ENCODE measurements around the gene MDFIC. TPM values are rescaled to one million over a fixed set of nuclear protein-coding genes. Genes with fewer than 3 reads are reported as not detected.

MDFIC gene
- polyA plus RNA-seq, 1 of the 3 experiments (the other 2 are of a cell fraction) = 2.8 TPM

- TF ChIP-seq REST (IDR thresholded peaks at IDR 0.05; ENCODE audit: low read depth, low read length) = no peak
- no peak for TF ChIP-seq NFIC (IDR thresholded peaks at IDR 0.05; ENCODE audit: borderline replicate concordance)
- no peak for TF ChIP-seq TEAD4 (IDR thresholded peaks at IDR 0.05; ENCODE audit: borderline replicate concordance, insufficient read depth)
- TF ChIP-seq FOXM1 (IDR thresholded peaks at IDR 0.05; ENCODE audit: low read depth) = no peak
- TF ChIP-seq RAD21 (IDR thresholded peaks at IDR 0.05; ENCODE audit: low read length) = no peak
- TF ChIP-seq, protein P1, sequence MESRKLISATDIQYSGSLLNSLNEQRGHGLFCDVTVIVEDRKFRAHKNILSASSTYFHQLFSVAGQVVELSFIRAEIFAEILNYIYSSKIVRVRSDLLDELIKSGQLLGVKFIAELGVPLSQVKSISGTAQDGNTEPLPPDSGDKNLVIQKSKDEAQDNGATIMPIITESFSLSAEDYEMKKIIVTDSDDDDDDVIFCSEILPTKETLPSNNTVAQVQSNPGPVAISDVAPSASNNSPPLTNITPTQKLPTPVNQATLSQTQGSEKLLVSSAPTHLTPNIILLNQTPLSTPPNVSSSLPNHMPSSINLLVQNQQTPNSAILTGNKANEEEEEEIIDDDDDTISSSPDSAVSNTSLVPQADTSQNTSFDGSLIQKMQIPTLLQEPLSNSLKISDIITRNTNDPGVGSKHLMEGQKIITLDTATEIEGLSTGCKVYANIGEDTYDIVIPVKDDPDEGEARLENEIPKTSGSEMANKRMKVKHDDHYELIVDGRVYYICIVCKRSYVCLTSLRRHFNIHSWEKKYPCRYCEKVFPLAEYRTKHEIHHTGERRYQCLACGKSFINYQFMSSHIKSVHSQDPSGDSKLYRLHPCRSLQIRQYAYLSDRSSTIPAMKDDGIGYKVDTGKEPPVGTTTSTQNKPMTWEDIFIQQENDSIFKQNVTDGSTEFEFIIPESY (IDR thresholded peaks at IDR 0.05; ENCODE audit: borderline replicate concordance, low read depth) = no peak
- TF ChIP-seq, protein P2, sequence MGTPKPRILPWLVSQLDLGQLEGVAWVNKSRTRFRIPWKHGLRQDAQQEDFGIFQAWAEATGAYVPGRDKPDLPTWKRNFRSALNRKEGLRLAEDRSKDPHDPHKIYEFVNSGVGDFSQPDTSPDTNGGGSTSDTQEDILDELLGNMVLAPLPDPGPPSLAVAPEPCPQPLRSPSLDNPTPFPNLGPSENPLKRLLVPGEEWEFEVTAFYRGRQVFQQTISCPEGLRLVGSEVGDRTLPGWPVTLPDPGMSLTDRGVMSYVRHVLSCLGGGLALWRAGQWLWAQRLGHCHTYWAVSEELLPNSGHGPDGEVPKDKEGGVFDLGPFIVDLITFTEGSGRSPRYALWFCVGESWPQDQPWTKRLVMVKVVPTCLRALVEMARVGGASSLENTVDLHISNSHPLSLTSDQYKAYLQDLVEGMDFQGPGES (IDR thresholded peaks at IDR 0.05; ENCODE audit: low read depth, low read length) = no peak
- no peak for TF ChIP-seq EP300 (IDR thresholded peaks at IDR 0.05; ENCODE audit: borderline replicate concordance in 1 of 2, low read depth in 1 of 2, low read length in 1 of 2)
- no peak for TF ChIP-seq YY1 (IDR thresholded peaks at IDR 0.05; ENCODE audit: low read depth)
Observed at GRCh38 chr7:114901771-114902170, 20.1 kb upstream of the MDFIC start (continued).

GRCh38 chr7:114903131-114903530, 18.8 kb upstream of the MDFIC start:
- no peaks in the 10 kb centered on the region for H4K20me1 ChIP-seq (ENCODE audit: insufficient read depth)
- no peaks in the 10 kb centered on the region for H3F3A ChIP-seq (replicated peaks; ENCODE audit: insufficient read depth)
- no peak overlapping the region for H2AFZ ChIP-seq (ENCODE audit: low read depth)
- TF ChIP-seq, protein P2 (IDR thresholded peaks at IDR 0.05; ENCODE audit: low read depth, low read length) = no peak
- TF ChIP-seq TAF1 (IDR thresholded peaks at IDR 0.05; ENCODE audit: borderline replicate concordance, low read depth, low read length) (no peak), RFX5 (IDR thresholded peaks at IDR 0.05; ENCODE audit: low read length) (no peak), FOXJ3 (CRISPR knock-in tag; IDR thresholded peaks at IDR 0.05) (no peak), POLR2AphosphoS5 (IDR thresholded peaks at IDR 0.05; ENCODE audit: low read depth, low read length) (no peak), EP300 (IDR thresholded peaks at IDR 0.05; ENCODE audit: borderline replicate concordance in 1 of 2, low read depth in 1 of 2, low read length in 1 of 2) (no peak), EZH2phosphoT487 (IDR thresholded peaks at IDR 0.05; ENCODE audit: borderline replicate concordance, low read depth) (no peak), PBX3 (IDR thresholded peaks at IDR 0.05) (no peak), CHD2 (IDR thresholded peaks at IDR 0.05; ENCODE audit: low read length, partially characterized antibody) (no peak), USF2 (IDR thresholded peaks at IDR 0.05; ENCODE audit: borderline replicate concordance, low read depth, low read length) (no peak), MEF2A (IDR thresholded peaks at IDR 0.05; ENCODE audit: borderline replicate concordance, low read depth) (no peak)
- TF ChIP-seq, protein P3, sequence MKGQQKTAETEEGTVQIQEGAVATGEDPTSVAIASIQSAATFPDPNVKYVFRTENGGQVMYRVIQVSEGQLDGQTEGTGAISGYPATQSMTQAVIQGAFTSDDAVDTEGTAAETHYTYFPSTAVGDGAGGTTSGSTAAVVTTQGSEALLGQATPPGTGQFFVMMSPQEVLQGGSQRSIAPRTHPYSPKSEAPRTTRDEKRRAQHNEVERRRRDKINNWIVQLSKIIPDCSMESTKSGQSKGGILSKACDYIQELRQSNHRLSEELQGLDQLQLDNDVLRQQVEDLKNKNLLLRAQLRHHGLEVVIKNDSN (IDR thresholded peaks at IDR 0.05; ENCODE audit: borderline replicate concordance, low read depth) = no peak
- no peak for DNase-seq
- no peaks in the 10 kb centered on the region; the same call in 1 of the 2 replicates for H3K9me2 ChIP-seq
- H3K4me2 ChIP-seq = no peak overlapping the region
- 12% methylated on average over 2 of the region's 2 CpGs for WGBS (ENCODE audit: low lambda C conversion rate)
- no peak overlapping the region for H3K4me3 ChIP-seq (ENCODE audit: low read depth in 2 of 2, low read length in 1 of 2)
- no peak overlapping the region for H3K9ac ChIP-seq
- no peaks in the 10 kb centered on the region for H3K79me2 ChIP-seq (ENCODE audit: insufficient read depth)
- CTCF ChIA-PET = no interaction called here
- no peak overlapping the region for H3K27ac ChIP-seq (ENCODE audit: low read depth in 2 of 2, low read length in 1 of 2)
- 0 out of 2 replicates have a peak, but pooled peaks cover 6% of the 10 kb centered on the region for H3K27me3 ChIP-seq (ENCODE audit: insufficient read depth)
- no peaks in the 10 kb centered on the region for H3K4me1 ChIP-seq (ENCODE audit: control insufficient read depth in 1 of 2, insufficient read depth in 2 of 2, low read depth in 1 of 2, low read length in 1 of 2)
- no peaks in the 10 kb centered on the region for H3K36me3 ChIP-seq (replicated peaks in 1 of 2; ENCODE audit: control insufficient read depth in 1 of 2, insufficient read depth in 2 of 2, low read length in 1 of 2)
- POLR2A ChIA-PET = no interaction called here
- H3K9me3 ChIP-seq = no peaks in the 10 kb centered on the region
